Measurements from ENCODE around the gene SEPTIN5. TPM values are rescaled to one million over a fixed set of nuclear protein-coding genes. Genes with fewer than 3 reads are reported as not detected.

Gene SEPTIN5
- total and polyA plus RNA-seq, 2 experiments from 2014 or later: 4.3 to 17.2 TPM

DNA sequence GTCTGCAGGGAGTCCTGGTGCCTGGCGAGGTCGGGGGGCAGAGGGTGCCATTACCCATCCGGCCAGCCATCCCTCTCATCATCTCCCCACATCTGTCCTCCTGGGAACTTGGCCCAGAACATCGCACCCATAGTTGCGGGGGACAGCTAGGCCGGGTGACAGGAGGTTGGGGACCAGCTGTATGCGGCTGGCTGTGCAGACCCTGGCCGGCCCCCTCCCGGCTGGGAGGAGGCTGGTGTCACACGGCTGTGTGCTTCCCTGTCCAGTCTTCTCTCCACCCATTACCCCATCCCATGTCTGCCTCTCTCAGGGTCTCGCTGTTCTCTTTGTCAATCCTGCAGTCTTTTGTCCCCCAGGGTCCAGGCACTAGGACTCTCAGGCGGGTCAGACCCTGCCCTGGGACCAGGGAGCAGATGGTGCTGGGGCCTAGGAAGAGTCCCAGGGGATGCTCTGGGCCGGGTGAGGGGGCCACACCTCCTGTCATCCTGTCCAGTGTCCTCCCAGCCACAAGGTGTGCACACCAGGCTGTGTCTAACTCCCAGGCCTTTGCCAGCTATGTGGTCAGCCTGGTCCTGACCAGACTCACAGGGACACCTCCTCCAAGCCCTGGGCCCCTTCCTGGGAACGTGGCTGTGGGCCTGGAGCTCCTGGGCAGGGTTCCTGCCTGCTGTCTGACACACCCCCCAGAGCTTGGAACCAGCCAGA lies 39.8 kb downstream of the SEPTIN5 start:
- no peaks in the 10 kb centered on the region for H3K36me3 ChIP-seq (ENCODE audit: insufficient read depth)
- no peak overlapping the region for H2AFZ ChIP-seq
- peaks cover 10% of the 10 kb centered on the region; the same call in 2 of the 3 replicates for H3K4me1 Mint-ChIP-seq
- no peaks in the 10 kb centered on the region for H3K9me2 ChIP-seq (ENCODE audit: insufficient read depth)
- peaks cover 71% of the 10 kb centered on the region for H3K27me3 Mint-ChIP-seq (ENCODE audit: insufficient read depth, low read depth, poor library complexity)
- peaks cover 10% of the 10 kb centered on the region; the same call in 1 of the 2 replicates for H3K4me1 ChIP-seq (ENCODE audit: insufficient read depth)
- DNase-seq (ENCODE audit: low spot score): no peak
- H3K79me2 ChIP-seq (replicated peaks; ENCODE audit: insufficient read depth): no peaks in the 10 kb centered on the region
- H4K20me1 ChIP-seq (replicated peaks; ENCODE audit: insufficient read depth): peaks cover 5% of the 10 kb centered on the region
- peaks cover 70% of the 10 kb centered on the region for H3K27me3 ChIP-seq (ENCODE audit: insufficient read depth)
- no peak overlapping the region for H3K27ac ChIP-seq (ENCODE audit: low read depth)
- no peak overlapping the region for H3K4me2 ChIP-seq
- H3K27ac Mint-ChIP-seq: no peak overlapping the region
- TF ChIP-seq STAT1 (IDR thresholded peaks at IDR 0.05; ENCODE audit: unreplicated experiment): no peak
- TF ChIP-seq ZNF331 (CRISPR knock-in tag; IDR thresholded peaks at IDR 0.05; ENCODE audit: low read depth): no peak
- TF ChIP-seq EZH2phosphoT487 (IDR thresholded peaks at IDR 0.05; ENCODE audit: unreplicated experiment): no peak
- no peak for TF ChIP-seq ZNF114 (CRISPR knock-in tag; IDR thresholded peaks at IDR 0.05)
- TF ChIP-seq, protein P1, sequence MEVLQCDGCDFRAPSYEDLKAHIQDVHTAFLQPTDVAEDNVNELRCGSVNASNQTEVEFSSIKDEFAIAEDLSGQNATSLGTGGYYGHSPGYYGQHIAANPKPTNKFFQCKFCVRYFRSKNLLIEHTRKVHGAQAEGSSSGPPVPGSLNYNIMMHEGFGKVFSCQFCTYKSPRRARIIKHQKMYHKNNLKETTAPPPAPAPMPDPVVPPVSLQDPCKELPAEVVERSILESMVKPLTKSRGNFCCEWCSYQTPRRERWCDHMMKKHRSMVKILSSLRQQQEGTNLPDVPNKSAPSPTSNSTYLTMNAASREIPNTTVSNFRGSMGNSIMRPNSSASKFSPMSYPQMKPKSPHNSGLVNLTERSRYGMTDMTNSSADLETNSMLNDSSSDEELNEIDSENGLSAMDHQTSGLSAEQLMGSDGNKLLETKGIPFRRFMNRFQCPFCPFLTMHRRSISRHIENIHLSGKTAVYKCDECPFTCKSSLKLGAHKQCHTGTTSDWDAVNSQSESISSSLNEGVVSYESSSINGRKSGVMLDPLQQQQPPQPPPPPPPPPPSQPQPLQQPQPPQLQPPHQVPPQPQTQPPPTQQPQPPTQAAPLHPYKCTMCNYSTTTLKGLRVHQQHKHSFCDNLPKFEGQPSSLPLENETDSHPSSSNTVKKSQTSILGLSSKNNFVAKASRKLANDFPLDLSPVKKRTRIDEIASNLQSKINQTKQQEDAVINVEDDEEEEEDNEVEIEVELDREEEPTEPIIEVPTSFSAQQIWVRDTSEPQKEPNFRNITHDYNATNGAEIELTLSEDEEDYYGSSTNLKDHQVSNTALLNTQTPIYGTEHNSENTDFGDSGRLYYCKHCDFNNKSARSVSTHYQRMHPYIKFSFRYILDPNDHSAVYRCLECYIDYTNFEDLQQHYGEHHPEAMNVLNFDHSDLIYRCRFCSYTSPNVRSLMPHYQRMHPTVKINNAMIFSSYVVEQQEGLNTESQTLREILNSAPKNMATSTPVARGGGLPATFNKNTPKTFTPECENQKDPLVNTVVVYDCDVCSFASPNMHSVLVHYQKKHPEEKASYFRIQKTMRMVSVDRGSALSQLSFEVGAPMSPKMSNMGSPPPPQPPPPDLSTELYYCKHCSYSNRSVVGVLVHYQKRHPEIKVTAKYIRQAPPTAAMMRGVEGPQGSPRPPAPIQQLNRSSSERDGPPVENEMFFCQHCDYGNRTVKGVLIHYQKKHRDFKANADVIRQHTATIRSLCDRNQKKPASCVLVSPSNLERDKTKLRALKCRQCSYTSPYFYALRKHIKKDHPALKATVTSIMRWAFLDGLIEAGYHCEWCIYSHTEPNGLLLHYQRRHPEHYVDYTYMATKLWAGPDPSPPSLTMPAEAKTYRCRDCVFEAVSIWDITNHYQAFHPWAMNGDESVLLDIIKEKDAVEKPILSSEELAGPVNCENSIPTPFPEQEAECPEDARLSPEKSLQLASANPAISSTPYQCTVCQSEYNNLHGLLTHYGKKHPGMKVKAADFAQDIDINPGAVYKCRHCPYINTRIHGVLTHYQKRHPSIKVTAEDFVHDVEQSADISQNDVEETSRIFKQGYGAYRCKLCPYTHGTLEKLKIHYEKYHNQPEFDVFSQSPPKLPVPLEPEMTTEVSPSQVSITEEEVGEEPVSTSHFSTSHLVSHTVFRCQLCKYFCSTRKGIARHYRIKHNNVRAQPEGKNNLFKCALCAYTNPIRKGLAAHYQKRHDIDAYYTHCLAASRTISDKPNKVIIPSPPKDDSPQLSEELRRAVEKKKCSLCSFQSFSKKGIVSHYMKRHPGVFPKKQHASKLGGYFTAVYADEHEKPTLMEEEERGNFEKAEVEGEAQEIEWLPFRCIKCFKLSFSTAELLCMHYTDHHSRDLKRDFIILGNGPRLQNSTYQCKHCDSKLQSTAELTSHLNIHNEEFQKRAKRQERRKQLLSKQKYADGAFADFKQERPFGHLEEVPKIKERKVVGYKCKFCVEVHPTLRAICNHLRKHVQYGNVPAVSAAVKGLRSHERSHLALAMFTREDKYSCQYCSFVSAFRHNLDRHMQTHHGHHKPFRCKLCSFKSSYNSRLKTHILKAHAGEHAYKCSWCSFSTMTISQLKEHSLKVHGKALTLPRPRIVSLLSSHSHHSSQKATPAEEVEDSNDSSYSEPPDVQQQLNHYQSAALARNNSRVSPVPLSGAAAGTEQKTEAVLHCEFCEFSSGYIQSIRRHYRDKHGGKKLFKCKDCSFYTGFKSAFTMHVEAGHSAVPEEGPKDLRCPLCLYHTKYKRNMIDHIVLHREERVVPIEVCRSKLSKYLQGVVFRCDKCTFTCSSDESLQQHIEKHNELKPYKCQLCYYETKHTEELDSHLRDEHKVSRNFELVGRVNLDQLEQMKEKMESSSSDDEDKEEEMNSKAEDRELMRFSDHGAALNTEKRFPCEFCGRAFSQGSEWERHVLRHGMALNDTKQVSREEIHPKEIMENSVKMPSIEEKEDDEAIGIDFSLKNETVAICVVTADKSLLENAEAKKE (CRISPR knock-in tag; IDR thresholded peaks at IDR 0.05): no peak
- no peak for TF ChIP-seq POLR2AphosphoS5 (IDR thresholded peaks at IDR 0.05; ENCODE audit: low read depth)
- TF ChIP-seq, protein P2, sequence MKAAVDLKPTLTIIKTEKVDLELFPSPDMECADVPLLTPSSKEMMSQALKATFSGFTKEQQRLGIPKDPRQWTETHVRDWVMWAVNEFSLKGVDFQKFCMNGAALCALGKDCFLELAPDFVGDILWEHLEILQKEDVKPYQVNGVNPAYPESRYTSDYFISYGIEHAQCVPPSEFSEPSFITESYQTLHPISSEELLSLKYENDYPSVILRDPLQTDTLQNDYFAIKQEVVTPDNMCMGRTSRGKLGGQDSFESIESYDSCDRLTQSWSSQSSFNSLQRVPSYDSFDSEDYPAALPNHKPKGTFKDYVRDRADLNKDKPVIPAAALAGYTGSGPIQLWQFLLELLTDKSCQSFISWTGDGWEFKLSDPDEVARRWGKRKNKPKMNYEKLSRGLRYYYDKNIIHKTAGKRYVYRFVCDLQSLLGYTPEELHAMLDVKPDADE (IDR thresholded peaks at IDR 0.05): no peak
- TF ChIP-seq, protein P3, sequence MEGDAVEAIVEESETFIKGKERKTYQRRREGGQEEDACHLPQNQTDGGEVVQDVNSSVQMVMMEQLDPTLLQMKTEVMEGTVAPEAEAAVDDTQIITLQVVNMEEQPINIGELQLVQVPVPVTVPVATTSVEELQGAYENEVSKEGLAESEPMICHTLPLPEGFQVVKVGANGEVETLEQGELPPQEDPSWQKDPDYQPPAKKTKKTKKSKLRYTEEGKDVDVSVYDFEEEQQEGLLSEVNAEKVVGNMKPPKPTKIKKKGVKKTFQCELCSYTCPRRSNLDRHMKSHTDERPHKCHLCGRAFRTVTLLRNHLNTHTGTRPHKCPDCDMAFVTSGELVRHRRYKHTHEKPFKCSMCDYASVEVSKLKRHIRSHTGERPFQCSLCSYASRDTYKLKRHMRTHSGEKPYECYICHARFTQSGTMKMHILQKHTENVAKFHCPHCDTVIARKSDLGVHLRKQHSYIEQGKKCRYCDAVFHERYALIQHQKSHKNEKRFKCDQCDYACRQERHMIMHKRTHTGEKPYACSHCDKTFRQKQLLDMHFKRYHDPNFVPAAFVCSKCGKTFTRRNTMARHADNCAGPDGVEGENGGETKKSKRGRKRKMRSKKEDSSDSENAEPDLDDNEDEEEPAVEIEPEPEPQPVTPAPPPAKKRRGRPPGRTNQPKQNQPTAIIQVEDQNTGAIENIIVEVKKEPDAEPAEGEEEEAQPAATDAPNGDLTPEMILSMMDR (conservative IDR thresholded peaks at IDR 0.05; ENCODE audit: low read depth in 2 of 2): no peak
- TF ChIP-seq, protein P4, sequence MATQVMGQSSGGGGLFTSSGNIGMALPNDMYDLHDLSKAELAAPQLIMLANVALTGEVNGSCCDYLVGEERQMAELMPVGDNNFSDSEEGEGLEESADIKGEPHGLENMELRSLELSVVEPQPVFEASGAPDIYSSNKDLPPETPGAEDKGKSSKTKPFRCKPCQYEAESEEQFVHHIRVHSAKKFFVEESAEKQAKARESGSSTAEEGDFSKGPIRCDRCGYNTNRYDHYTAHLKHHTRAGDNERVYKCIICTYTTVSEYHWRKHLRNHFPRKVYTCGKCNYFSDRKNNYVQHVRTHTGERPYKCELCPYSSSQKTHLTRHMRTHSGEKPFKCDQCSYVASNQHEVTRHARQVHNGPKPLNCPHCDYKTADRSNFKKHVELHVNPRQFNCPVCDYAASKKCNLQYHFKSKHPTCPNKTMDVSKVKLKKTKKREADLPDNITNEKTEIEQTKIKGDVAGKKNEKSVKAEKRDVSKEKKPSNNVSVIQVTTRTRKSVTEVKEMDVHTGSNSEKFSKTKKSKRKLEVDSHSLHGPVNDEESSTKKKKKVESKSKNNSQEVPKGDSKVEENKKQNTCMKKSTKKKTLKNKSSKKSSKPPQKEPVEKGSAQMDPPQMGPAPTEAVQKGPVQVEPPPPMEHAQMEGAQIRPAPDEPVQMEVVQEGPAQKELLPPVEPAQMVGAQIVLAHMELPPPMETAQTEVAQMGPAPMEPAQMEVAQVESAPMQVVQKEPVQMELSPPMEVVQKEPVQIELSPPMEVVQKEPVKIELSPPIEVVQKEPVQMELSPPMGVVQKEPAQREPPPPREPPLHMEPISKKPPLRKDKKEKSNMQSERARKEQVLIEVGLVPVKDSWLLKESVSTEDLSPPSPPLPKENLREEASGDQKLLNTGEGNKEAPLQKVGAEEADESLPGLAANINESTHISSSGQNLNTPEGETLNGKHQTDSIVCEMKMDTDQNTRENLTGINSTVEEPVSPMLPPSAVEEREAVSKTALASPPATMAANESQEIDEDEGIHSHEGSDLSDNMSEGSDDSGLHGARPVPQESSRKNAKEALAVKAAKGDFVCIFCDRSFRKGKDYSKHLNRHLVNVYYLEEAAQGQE (IDR thresholded peaks at IDR 0.05; ENCODE audit: unreplicated experiment): no peak
- TF ChIP-seq CREB1 (CRISPR knock-in tag; IDR thresholded peaks at IDR 0.05; ENCODE audit: low read depth): no peak
- no peak for TF ChIP-seq JUNB (IDR thresholded peaks at IDR 0.05; ENCODE audit: unreplicated experiment)
- TF ChIP-seq EZH2 (IDR thresholded peaks at IDR 0.05; ENCODE audit: low read depth, unreplicated experiment): no peak
- no peak for TF ChIP-seq NANOG (IDR thresholded peaks at IDR 0.05; ENCODE audit: borderline replicate concordance)
- H3F3A ChIP-seq (replicated peaks; ENCODE audit: low read depth): 0 out of 2 replicates have a peak, but pooled peaks cover 9% of the 10 kb centered on the region
- H3K9me3 Mint-ChIP-seq: no peaks in the 10 kb centered on the region
- H3K4me3 ChIP-seq: no peak overlapping the region
- ATAC-seq: no peak
- H3K4me3 Mint-ChIP-seq: 0 out of 3 replicates have a peak overlapping the region, but pooled peaks have one; percentile 27
- H3K36me3 Mint-ChIP-seq (ENCODE audit: low read depth): no peaks in the 10 kb centered on the region
